Activated CD4-positive, alpha-beta T cell treated with anti-CD3 and anti-CD28 coated beads, Interleukin-2, Interleukin-6, amounts not matched to agents 100 ng/mL and 50 ng/mL, durations not matched to agents 16 hours and 8 hours (primary cell): ENCODE measurements around the gene UBL3.

Experiments
- DNase-seq: peaks from one replicate; pipeline ENCODE4 v3.0.0-alpha.2; 2020

Gene UBL3

DNA sequence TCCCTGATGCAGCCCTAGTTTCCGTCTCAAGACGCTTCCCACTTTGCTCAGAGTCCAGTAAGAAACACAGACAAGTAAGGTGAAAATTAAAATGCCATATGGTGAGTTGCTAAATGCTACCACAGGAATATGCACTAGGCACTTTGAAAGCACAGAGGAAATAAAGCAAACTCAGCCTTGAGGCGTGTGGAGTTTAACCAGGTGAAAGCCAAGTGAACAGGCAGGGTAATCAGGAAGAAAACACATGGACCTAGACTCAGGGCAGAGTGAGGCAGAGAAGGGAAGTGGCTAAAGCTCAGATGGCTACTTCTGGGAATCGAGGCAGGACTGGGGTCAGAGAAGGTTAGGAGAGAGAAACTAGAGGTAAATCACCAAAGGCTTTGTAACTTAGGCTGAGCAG, 5.4 kb upstream of the UBL3 start:
- DNase-seq: no peak

DNA sequence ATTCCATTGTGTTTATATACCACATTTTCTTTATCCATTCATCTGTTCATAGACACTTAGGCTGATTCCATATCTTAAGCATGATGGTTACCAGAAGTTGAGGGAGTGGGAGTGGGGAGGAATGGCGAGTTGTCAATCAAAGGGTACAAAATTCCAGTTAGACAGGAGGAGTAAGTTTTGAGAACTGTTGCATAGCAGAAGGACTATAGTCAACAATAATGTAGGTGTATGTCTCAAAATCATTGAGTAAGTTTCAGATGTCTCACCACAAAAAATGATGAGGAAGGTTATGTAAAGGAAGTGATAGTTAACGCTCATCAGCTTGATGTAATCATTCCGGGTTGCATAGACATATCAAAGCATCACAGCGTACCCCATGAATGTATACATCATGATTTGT, 4.6 kb upstream of the UBL3 start:
- no peak for DNase-seq

DNA sequence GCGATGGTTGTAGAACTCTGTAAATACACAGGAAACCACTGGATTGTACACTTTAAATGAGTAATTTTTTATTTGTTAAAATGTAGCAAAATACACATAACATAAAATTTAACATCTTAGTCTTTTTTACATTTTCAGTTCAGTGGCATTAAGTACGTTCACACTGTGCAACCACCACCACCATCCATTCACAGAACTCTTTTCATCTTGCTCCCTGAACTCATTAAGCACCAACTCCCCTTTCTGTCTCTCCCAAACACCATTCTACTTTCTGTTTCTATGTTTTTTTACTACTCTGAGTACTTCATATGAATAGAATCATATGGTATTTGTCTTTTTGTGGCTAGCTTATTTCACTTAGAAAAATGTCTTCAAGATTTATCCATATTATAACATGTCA, 2.7 kb upstream of the UBL3 start:
- no peak for DNase-seq

GRCh38 chr13:29852472-29853054, 2.1 kb upstream of the UBL3 start:
- DNase-seq: no peak

- peak; percentile 31 for DNase-seq
Measured at GRCh38 chr13:29849731-29850212, 645 bp downstream of the UBL3 start.

DNA sequence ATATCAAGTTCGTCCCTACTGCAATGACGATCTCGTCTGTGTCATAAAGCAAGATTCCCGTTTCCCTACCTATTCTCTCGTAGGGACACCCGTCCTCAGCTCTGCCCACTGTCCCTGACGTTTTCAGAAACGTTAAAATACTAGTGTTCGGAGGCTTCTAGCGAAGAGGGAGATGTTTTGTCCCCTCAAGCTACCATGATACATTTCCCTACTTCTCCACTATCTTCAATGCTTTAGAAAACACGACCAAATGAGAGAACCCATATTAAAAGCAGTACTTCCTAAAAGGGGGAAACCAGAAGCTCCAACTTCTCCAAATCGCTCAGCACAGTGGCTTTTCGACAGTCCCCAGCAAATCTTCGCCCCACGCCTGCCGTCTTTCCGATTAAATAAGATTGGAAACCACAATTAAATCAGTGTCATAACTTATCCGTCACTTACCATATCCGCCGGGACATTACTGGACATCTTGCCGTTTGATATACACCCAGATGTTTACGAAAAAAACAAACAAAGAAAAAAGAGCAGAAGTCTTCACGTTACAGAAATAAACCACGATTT, 1.3 kb downstream of the UBL3 start:
- peak; percentile 32 for DNase-seq

GRCh38 chr13:29847501-29847983, 2.9 kb downstream of the UBL3 start:
- peak; percentile 4 for DNase-seq

DNA sequence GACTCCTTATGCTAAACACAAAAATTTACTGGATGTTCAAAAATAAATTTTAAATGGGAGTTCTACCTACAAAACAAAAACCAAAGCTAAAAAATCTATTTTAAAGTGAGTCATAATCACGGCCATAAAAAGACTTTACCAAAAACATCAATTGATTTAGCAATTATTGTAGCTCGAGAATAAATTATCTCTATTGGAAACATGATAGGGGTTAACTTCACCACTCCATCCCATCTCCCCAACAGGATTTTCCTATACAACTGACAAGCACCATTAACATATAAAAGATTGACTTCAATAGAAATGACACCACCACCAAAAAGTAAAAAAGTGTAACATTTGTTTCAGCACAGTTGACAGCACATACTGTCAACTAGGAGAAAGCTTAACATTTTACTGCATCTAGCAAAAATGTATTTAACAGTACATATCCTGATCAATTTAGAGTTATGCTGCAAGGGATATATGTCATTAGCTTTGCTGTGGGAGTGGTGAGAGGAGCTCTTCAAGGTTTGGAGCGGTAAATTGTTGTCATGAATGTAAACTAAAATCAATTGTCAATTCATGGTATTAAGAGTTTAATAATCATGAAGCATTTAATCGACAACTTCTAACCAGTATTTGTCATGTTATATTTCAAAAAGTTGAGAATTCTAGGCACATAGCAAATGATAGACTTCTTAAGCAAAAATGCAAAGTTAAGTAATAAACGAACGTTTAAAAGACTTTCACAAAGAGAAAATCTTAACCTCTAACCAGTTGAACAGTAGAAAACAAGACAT, 3.8 kb downstream of the UBL3 start:
- DNase-seq: no peak

GRCh38 chr13:29845440-29846056, 4.9 kb downstream of the UBL3 start:
- DNase-seq: no peak

DNA sequence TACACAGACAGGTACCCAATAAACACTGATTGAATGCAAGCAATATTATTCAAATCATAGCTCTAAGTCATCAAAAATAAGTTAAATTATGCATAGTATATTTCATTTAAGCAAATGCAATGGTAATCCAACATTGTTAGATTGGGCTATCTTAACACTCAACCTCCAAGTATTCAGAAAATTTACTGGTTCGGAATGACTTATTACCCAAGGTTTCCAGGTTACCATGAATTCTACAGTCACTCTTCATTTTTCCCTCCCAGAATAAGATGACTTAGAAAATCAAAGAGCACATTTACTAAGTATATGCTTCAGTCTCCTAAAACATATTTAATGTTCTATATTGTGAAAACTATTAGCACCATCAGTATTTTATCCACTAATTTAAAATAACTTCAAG, 6.0 kb downstream of the UBL3 start:
- no peak for DNase-seq

DNA sequence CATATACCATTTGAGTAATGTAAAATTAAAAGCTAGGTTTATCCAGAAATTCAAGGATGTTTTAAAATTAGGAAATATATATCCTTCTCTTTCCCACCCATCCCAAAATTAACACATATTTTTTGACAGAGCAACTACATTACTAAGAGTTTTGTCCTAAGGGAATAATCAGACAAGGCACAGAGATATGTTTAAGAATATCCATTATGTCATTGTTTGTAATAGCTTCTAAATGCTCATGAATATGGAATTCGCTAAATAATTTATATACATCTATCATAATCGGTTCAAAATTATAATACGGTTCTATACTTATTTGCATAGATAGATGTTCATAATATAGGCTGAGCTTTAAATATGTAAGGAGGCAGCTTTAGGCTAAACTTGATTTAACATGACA, 9.8 kb downstream of the UBL3 start:
- no peak for DNase-seq

- DNase-seq: no peak
Measured at GRCh38 chr13:29835280-29836061, 14.9 kb downstream of the UBL3 start.

- no peak for DNase-seq
Measured at GRCh38 chr13:29832761-29833298, 17.6 kb downstream of the UBL3 start.

DNA sequence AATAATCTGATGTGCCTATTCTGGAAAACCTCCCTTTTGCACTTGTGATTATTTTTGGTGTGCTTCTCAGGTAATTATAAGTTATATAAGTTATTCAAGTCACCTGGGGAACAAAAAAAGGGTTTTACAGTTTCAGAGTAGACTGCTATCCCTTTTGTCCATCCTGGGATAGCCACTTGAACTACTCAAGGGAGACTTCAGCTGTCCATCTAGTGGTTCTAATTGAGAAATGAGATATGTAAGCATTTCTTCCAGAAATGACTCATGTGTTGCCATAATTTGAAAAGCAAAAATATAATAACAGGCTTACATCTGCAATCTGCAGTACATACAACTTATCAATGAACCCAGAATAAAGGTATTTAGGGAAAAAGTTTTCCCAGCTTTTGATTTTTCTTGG, 20.4 kb downstream of the UBL3 start:
- peak; percentile 12 for DNase-seq

DNA sequence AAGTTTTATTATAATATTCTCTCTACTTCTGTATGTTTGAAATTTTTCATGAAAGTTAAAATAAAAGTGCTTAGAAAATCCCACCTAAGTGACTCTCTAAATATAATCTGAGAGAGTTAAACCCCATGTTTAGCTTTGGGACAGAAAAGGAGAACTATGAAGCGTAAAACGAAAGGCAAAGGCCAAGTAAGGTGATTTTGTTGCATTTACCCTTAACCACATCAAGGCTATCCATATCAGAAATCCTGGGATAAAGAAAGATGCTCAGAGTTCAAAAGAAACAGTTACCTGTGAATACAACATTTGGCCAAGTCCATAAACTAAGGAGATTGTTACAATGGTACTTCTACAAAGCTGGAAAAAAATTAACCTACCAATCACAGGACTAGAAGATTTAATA, 31.3 kb downstream of the UBL3 start:
- no peak for DNase-seq

- DNase-seq: peak; percentile 8
Measured at GRCh38 chr13:29817604-29818378, 32.6 kb downstream of the UBL3 start.

- no peak for DNase-seq
Measured at GRCh38 chr13:29816715-29817114, 33.7 kb downstream of the UBL3 start.

GRCh38 chr13:29815336-29815735, 35.1 kb downstream of the UBL3 start:
- no peak for DNase-seq

DNA sequence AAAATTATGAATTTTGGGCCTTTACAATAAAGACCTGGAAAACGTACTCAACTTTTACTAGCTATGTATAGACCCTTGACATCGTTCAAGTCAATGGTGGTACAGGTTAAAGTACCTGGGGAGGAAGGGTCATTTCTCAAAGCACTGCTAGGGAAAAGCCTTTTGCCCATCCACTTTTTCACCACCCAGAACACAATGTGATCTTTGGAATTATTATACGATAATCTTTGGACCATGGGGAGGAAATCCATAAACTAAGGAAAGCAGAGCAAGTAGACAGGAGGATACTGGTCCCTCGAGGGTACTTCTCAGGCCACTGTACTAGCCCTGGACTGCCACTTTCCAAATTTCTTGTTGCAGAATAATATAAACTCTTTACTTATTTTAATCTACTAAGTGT, 39.5 kb downstream of the UBL3 start:
- no peak for DNase-seq

GRCh38 chr13:29810145-29810742, 40.2 kb downstream of the UBL3 start:
- DNase-seq: no peak

- no peak for DNase-seq
Measured at GRCh38 chr13:29808264-29808663, 42.2 kb downstream of the UBL3 start.
